Suppressor macrophage treated with lipopolysaccharide for 1 hour (primary cell): Measurements from ENCODE around the gene PAQR5.
"Not testable (repeated sequence)": the region's sequence is repeated elsewhere in the genome, so short reads cannot be mapped to it uniquely, and the experiment has no call there.

Experiments
- DNase-seq, 3 donors: peaks; one replicate each; pipeline ENCODE4 v3.0.0-alpha.2; 2020 to 2022

The PAQR5 gene

DNA sequence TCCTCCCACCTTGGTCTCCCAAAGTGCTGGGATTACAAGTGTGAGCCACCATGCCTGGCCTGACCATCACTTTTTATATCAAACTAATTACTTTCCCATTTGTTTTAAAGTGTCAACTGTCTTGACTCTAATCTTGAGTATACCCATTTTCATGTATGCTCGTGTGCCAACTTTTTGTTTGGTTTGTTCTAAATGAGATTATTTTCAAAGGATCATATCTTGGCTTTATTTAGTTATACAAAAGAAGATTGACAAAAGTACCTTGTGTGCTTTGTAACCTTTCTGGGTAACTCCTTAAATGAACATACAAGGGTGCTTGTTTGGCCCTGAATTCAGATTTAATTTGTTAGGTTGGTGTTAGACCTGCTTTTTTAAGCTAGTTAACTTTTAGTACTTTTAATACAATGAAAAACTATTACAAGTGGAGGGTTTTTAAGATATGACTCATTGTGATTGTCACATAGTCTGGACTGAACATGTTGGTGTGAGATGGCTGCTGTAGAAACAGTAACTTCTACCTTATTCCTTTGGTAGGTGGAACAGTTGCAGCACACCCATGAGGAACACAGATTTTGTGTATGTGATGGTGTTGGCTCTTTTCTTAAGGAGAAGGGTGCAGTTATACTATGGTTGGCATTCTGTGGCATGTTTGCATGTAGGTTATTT, 126.2 kb downstream of the PAQR5 start:
- no peak for DNase-seq

DNA sequence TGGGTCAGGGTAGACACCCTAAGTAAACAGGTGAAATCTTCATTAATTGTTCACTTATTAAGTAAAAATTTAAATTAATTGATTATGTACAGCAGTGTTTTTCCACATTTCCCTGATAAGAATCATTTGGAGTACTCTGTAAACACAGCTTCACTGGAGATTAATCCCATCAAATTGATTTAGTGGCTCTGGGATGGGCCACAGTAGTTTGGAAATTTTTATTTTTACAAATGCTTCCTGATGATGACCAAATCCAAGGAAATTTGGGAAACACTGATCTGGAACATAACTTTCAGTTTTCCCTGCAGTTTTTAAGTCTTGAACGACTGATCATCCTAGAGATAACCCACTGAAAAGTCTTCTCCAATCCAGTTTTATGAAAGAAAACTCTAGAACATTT, 135.1 kb downstream of the PAQR5 start:
- no peak for DNase-seq

- no peak for DNase-seq
Measured at GRCh38 chr15:69434238-69434637, 135.5 kb downstream of the PAQR5 start.

GRCh38 chr15:69434679-69435078, 136.0 kb downstream of the PAQR5 start:
- no peak for DNase-seq

DNA sequence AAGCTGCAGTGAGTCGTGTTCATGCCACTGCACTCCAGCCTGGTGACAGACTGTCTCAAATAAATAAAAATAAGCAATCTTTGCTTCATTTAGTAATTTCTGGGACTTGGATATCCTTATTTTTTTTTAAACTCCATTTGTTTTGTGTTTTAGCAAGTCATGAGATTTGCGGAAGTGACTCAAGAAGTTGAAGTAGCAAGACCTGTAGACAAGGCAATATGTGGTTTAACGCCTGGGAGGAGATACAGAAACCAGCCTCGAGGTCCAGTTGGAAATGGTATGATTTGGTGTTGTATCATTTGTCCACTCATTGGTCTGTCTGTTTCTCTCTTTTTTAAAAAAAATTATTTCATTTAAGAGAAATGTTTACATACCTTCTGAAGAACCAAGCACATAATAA, 137.3 kb downstream of the PAQR5 start:
- DNase-seq, result peak; percentile 15 to 55 (median 41)

- DNase-seq, result peak; percentile 7 to 57 (median 39)
Measured at GRCh38 chr15:69436951-69437350, 138.2 kb downstream of the PAQR5 start.

DNA sequence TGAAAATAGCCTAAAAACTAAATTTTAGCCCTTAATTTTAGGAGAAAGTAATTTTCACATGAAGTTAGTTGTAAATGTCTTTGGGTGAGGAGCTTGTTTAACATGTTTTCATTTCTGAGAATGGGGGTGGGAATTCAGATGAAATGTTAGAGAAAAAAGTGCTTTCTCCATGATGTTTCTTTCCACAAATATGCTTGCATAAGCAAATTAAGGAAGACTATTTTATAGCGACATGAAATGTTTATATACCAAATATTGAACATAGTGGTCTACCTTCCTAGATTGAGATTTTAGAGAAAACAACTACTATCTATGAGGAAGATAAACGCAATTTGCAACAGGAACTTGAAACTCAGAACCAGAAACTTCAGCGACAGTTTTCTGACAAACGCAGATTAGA, 140.9 kb downstream of the PAQR5 start:
- DNase-seq, result peak in 1 of 3 donors; percentile 15

GRCh38 chr15:69443032-69443611, 144.4 kb downstream of the PAQR5 start:
- DNase-seq, result no peak

DNA sequence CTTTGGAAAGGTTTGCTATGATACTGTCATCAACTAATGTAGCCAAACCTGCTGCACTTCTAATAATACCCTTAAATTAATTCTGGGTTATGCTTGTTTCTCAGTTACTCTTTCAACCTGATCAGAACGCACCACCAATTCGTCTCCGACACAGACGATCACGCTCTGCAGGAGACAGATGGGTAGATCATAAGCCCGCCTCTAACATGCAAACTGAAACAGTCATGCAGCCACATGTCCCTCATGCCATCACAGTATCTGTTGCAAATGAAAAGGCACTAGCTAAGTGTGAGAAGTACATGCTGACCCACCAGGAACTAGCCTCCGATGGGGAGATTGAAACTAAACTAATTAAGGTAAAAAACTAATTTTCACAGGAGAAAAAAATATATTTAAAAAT, 146.0 kb downstream of the PAQR5 start:
- no peak for DNase-seq

DNA sequence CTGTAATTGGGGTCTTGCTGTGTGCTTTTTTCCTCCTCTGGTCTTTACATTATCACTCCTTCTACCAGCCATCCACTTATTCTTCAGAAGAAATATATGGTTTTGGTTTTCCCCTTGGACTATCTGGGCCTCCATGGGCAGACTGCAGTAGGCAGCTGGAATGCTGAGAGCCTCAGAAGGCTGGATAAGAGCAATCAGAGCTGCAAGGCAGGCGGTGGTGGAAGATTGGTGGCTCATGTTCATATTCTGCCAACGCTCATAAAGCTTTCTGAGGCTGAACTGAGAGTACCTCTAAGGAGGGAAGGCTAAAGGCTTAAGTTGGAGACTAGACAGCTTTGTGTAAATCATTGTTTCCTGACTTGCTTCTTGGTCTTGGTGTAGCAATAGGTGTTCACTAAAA, 148.2 kb downstream of the PAQR5 start:
- no peak for DNase-seq

DNA sequence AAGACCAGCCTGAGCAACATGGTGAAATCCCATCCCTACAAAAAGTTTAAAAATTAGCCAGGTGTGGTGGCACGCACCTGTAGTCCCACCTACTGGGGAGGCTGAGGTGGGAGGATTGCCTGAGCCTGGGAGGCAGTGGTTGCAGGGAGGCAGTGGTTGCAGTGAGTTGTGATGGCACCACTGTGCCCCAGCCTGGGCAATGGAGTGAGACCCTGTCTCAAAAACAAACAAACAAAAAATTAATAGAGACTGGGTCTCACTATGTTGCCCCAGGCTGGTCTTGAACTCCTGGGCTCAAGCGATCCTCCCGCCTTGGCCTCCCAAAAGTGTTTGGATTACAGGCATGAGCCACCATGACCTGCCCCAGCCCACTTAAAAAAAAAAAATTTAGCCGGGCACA, 151.5 kb downstream of the PAQR5 start:
- DNase-seq, result not testable (repeated sequence)

DNA sequence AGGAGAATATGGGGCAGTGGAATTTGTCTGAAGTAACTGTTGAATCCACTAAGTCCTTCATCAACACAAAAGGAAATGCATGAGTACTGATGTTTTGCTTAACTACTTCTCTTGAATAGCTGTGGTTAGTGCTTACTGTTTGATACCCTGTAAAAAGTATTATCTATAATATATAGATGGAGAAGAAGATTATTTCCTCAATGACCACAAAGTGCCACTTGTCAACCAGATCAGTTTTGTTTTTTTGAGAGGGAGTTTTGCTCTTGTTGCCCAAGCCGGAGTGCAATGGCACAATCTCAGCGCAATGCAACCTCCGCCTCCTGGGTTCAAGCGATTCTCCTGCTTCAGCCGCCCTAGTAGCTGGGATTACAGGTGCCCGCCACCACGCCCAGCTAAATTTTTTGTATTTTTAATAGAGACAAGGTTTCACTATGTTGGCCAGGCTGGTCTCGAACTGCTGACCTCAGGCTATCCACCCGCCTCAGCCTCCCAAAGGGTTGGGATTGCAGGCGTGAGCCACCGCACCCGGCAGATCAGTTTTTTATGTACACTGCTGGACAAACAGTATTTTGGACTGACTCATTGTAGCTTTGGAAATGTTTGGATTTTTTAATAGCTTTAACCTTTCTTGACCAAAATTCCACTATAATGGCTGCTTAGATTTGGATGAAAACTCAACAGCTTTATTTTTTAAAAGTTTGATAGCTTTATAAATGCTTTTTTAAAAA, 152.4 kb downstream of the PAQR5 start:
- DNase-seq, result no peak

DNA sequence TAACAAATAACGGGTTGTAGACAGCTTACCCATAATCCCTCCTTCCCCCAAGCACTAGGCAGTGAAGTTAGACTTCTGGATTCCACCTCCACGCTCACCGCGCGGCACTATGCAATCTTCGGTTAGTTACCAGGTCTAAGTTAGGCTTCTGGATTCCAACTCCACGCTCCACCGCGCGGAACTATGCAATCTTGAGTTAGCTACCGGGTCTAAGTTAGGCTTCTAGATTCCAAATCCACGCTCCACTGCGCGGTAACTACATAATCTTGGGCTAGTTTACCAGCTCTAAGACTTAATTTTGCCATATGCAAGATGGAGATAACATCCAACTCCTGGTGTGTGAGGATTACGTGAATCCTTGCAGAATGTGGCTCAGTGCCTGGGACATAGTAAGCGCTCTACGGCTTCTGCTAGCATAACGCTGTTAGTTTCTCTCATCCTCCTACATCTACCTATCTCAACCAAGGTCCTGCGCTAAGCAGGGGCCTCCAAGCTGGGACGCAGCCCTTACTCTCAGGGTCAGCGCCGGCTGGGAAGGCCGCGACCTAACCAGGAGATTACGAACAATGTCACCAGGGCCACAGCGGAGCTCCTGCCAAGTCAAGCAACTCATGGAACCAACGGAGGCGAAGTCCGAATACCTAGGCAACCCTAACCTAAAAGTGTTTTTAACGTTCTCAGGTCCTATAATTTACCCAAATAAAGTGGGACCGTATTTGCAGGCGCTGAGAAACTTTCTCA, 153.4 kb downstream of the PAQR5 start:
- peak in 2 of 3 donors; percentile 14 to 38 for DNase-seq

DNA sequence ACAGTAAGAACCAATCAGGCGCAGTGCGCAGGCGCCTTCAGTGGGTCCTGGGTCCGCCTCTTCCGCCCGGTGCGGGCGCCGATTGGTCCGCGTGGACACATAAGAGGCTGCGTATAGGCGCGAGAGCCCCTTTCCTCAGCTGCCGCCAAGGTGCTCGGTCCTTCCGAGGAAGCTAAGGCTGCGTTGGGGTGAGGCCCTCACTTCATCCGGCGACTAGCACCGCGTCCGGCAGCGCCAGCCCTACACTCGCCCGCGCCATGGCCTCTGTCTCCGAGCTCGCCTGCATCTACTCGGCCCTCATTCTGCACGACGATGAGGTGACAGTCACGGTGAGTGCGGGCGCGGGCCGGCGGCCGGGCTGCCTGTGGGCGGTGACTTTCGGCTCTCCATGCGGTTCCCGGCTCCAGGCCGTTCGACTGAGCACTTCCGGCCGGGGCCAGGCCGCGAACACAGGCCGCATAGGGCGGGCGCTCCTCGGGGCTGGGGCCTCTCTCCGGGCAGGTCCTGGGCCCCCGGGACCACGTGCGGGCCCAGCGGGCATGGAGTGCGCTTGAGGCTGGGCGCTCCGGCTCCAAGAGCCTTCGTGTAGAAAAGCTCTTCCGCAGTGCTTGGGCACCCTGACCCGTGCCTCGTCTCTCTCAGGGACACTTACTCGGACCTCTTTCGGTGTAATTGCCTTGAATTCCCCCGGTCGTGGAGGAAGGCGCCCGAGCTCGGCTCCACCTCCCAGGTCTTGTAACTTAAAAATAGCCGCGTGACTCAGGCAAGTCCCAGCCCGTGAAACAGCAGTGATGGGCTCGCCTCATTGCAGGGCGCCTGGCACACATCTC, 154.2 kb downstream of the PAQR5 start, which contains the start of gene RPLP1:
Gene RPLP1, plus strand, starts transcription at position 127 of the 830 bp plus-strand sequence. Its CDS starts 131 bp downstream, at position 258.
- DNase-seq, result peak; percentile 98 to 99 (median 98)

DNA sequence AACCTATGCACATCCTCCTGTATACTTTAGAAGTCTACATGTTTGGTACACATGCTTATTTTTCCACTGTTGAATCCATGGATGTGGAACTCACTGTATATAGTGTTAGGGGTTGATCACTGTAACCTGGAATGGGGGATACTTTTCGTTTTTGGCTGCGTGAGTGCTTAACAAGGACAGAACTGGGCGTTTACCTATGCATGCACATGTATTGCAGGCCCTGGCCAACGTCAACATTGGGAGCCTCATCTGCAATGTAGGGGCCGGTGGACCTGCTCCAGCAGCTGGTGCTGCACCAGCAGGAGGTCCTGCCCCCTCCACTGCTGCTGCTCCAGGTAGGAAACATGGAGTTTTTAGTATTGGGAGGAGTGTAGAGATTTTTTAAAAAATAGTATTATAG, 156.2 kb downstream of the PAQR5 start:
- no peak for DNase-seq

DNA sequence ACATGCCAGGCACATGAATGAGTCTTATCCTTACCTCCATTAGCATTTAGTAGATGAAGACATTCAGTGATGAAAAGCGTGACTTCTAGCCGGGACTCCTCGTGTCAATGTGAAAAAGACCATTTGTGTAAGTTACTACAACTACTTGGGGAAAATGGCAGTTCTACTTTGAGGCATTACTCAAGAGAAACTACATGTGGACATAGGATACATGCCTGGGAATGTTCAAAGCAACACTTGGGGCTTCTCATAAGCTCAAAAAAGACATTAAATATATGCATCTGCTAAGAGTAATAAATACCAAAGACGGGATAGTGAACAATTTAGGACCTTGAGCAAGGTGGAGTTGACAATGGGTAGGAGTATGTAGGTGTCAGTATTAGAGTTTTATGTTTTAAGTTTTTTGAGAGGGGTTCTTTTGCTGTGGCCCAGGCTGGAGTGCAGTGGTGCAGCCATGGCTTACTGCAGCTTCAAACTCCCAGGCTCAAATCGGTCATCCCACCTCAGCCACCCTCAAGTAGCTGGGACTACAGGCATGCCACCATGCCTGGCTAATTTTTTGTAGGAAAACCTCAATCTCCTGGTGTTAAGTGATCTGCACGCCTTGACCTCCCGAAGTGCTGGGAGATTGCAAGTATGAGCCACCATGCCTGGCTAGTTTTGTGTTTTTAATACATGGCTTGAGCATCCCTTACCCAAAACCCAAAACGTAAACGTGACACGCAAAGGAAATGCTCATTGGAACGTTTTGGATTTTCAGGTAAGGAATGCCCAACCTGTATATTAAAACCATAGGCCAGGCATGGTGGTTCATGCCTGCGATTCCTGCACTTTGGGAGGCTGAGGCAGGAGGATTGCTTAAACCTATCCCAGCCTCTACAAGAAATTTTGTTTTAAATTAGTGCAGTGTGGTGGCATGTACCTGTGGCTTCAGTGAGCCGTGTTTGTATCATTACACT, 157.8 kb downstream of the PAQR5 start:
- no peak for DNase-seq
